Vagina (tissue), 2 donors: ENCODE results near the gene NLGN4X.

ENCODE experiments used
- CTCF ChIP-seq, 3 experiments: fragments of 450-650 bp in 2 of 3; fragments of 200-600 bp in 1 of 3; sonication (generic) in 1 of 3; IDR thresholded peaks; one replicate each; pipeline ENCODE4 v1.5.1; 2017 to 2019; ENCODE audit warnings: antibody characterized with exemption in 3 of 3, mild to moderate bottlenecking in 2 of 3, moderate library complexity in 2 of 3
- POLR2A ChIP-seq, 2 donors: fragments of 450-650 bp; IDR thresholded peaks; one replicate each; pipeline ENCODE4 v1.6.1; 2017; ENCODE audit warnings: antibody characterized with exemption in 2 of 2, mild to moderate bottlenecking in 2 of 2, moderate library complexity in 2 of 2
- POLR2AphosphoS5 ChIP-seq, 2 donors: sonication (generic); formaldehyde crosslinking; IDR thresholded peaks; one replicate each; pipeline ENCODE4 v1.9.0; 2017; ENCODE audit warnings: antibody characterized with exemption in 2 of 2, mild to moderate bottlenecking in 2 of 2, low read depth in 1 of 2; ENCODE audit not compliant: insufficient read depth in 1 of 2

GRCh38 chrX:6129195-6129594 is 99.5 kb downstream of the NLGN4X start:
- TF ChIP-seq CTCF (IDR thresholded peaks at IDR 0.05) = no peak
- TF ChIP-seq POLR2AphosphoS5 (IDR thresholded peaks at IDR 0.05; ENCODE audit: insufficient read depth in 1 of 2, low read depth in 1 of 2) = no peak
- no peak for TF ChIP-seq POLR2A (IDR thresholded peaks at IDR 0.05)
